Heart right ventricle (tissue), 16 donors: Measurements from ENCODE around the gene IDH3B. TPM values are rescaled to one million over a fixed set of nuclear protein-coding genes. Genes with fewer than 3 reads are reported as not detected.

Source experiments
- ATAC-seq, 8 donors: fragments of 200-7000 bp; cut with Tn5 transposase; one replicate each; pipeline ENCODE4 v1.9.1; 2020; ENCODE audit warnings: mild to moderate bottlenecking in 8 of 8, moderate library complexity in 8 of 8, moderate number of reproducible peaks in 1 of 8
- DNase-seq, 2 donors: peaks; one replicate each; pipeline ENCODE4 v3.0.0-alpha.2; 2020
- H3K27ac ChIP-seq, 10 donors: fragments of 200-600 bp; sonication (generic) in 2 of 10; one replicate each; pipeline versions ENCODE4 v1.5.0 to v1.8.0; 2020 to 2022; ENCODE audit warnings: mild to moderate bottlenecking in 3 of 10
- H3K27me3 ChIP-seq, 7 donors: fragments of 200-600 bp; one replicate each; pipeline ENCODE4 v1.8.0; 2021 to 2022; ENCODE audit warnings: mild to moderate bottlenecking in 2 of 7
- H3K36me3 ChIP-seq, 9 donors: fragments of 200-600 bp; sonication (generic) in 1 of 9; one replicate each; pipeline versions ENCODE4 v1.5.0 to v1.8.0; 2020 to 2022; ENCODE audit warnings: mild to moderate bottlenecking in 2 of 9
- H3K4me1 ChIP-seq, 9 donors: fragments of 200-600 bp; sonication (generic) in 1 of 9; one replicate each; pipeline versions ENCODE4 v1.5.0 to v1.8.0; 2020 to 2022; ENCODE audit warnings: mild to moderate bottlenecking in 4 of 9
- H3K4me3 ChIP-seq, 10 donors: fragments of 200-600 bp; sonication (generic) in 2 of 10; one replicate each; pipeline versions ENCODE4 v1.5.0 to v1.8.0; 2020 to 2022; ENCODE audit warnings: mild to moderate bottlenecking in 7 of 10, moderate library complexity in 2 of 10
- H3K9me3 ChIP-seq, 11 donors: fragments of 200-600 bp in 10 of 11; sonication (generic) in 2 of 11; one replicate each; pipeline versions ENCODE4 v1.5.0 to v1.8.0; 2013 to 2022; ENCODE audit warnings: mild to moderate bottlenecking in 2 of 11, control low read depth in 1 of 11, moderate library complexity in 1 of 11
- CTCF ChIP-seq, 9 donors: fragments of 200-600 bp; sonication (generic) in 2 of 9; IDR thresholded peaks; one replicate each; pipeline versions ENCODE4 v1.5.0 to v1.8.0; 2021 to 2022; ENCODE audit warnings: antibody characterized with exemption in 9 of 9, mild to moderate bottlenecking in 5 of 9, moderate library complexity in 1 of 9
- WGBS, 2 donors: extraction: QIAGEN DNeasy Blood & Tissue Kit; methylation state at CpG; one replicate each; pipeline ENCODE4 v1.1.7; 2013; ENCODE audit warnings: inconsistent platforms in 1 of 2; 5-methylcytosine and 5-hydroxymethylcytosine counted together
- intact Hi-C, 10 donors: fragments of 100-400 bp; cut with DNase I; formaldehyde crosslinking; loops; one replicate each; pipeline versions ENCODE4 v1.11.1 to v1.14.2; 2022
- polyA plus RNA-seq, 2 donors: library from polyadenylated mRNA; stranded (reverse); fragments of 200-250 nt; gene quantifications; one replicate each; pipeline ENCODE4 v1.2.3, GENCODE V29; 2013
- total RNA-seq, 10 donors: library from RNA; stranded (reverse); fragmentation: NEBNext Ultra II Directional in 3 of 10; extraction: Animal tissue kit (Norgen Biotek cat#: 25700) in 3 of 10; gene quantifications; one replicate each; pipeline versions ENCODE4 v1.2.1 to v1.2.4, GENCODE V29; 2021 to 2023
- donor health status: Arrhythmogenic right ventricular cardiomyopathy.
- donor health status: ischemic (EF 13 %, LVEDD 7.1; RV severe dilation, severe dysfunction).
- donor health status: healthy with polysubstance abuse.
- donor health status: DM: no; HTN: yes; CAD: no.
- donor health status: DM: no; HTN: no; CAD: no.
- donor health status: ischemic (EF 25% LVEDD 6.9; RV normal size, moderate dysfunction).
- donor health status: ischemic (EF 25% LVEDD 5.7; RV mildly dilated, moderate dysfunction).
- donor health status: healthy.
- donor health status: DM: yes; HTN: yes; CAD: no.
- donor health status: Ischemic cardiomyopathy.
- donor health status: ischemic (EF 35%, LVEDD 5.7; RV mildly dilated, moderate dysfunction).
- donor health status: nonischemic (EF 11% LVEDD 7.7; RV severe dilation, severe dysfunction).
- donor health status: DM: yes; HTN: yes; CAD: no.
- donor health status: PGD.
- donor health status: ischemic (EF 29% LVEDD 5.4; RV normal size, mild dysfunction).
- donor health status: nonischemic (EF 23%, LVEDD 6.1; RV moderate dilation, normal function).

IDH3B gene
- total and polyA plus RNA-seq, 12 donors, result 120 to 264 (median 217) TPM

- peaks cover 9 to 36% (median 30%) of the 10 kb centered on the region in 9 donors for H3K36me3 ChIP-seq
- H3K9me3 ChIP-seq, result no peaks in the 10 kb centered on the region
- peak within 1 kb of the TSS; percentile 67 to 97 (median 94) for H3K27ac ChIP-seq
- TF ChIP-seq CTCF (IDR thresholded peaks at IDR 0.05), result peak in 1 of 9 donors; percentile 4
- intact Hi-C loops, result loop anchor here in 3 of 10 donors (1.0 to 5.0 kb wide), 3 partner anchors 12 to 190 kb away; partner anchors contain the start of genes IDH3B (in 1 of the 3), PCED1A (in 1 of the 3) and VPS16 (in 1 of the 3)
- DNase-seq (peak; percentile 91 to 95), ATAC-seq (peak; percentile 96 to 99 (median 98))
- WGBS, 2 donors, result 0% methylated on average over 98 to 101 of the region's 101 CpGs
- H3K27me3 ChIP-seq, result no peaks in the 10 kb centered on the region
- H3K4me1 ChIP-seq, result peaks cover 3 to 33% (median 25%) of the 10 kb centered on the region in 9 donors
- peak within 1 kb of the TSS; percentile 69 to 98 (median 93) for H3K4me3 ChIP-seq
Measured at GRCh38 chr20:2651772-2652723, 12.0 kb downstream of the IDH3B start, which contains the start of gene NOP56. TSS of gene NOP56 (plus strand) at chr20:2652632. CDS start at chr20:2652661, 29 bp downstream.

- ATAC-seq, result no peak
- 92 to 97% methylated on average over 1 of the region's 1 CpG for WGBS, 2 donors
- no peaks in the 10 kb centered on the region for H3K9me3 ChIP-seq
- no peaks in the 10 kb centered on the region for H3K27me3 ChIP-seq
- H3K36me3 ChIP-seq, result peaks cover 0 to 9% (median 0%) of the 10 kb centered on the region in 9 donors
- H3K4me1 ChIP-seq, result peaks cover 0 to 6% (median 0%) of the 10 kb centered on the region in 9 donors
- no peak overlapping the region for H3K27ac ChIP-seq
- DNase-seq, result no peak
- intact Hi-C loops, result loop anchor here in 2 of 10 donors (10.0 kb wide), 1 partner anchor 119 kb away; no protein-coding TSS in a partner anchor
- no peak overlapping the region for H3K4me3 ChIP-seq
- no peak for TF ChIP-seq CTCF (IDR thresholded peaks at IDR 0.05)
Measured at GRCh38 chr20:2643708-2644107, 20.3 kb downstream of the IDH3B start.

- intact Hi-C loops, result loop anchor here in 2 of 10 donors (10.0 kb wide), 1 partner anchor 116 kb away; no protein-coding TSS in a partner anchor
Measured at GRCh38 chr20:2640899-2641298, 23.1 kb downstream of the IDH3B start.

More at GRCh38 chr20:2640899-2641298, 23.1 kb downstream of the IDH3B start:
- ATAC-seq (no peak), DNase-seq (no peak)
- Histone ChIP-seq H3K4me3 (no peak overlapping the region), H3K4me1 (no peaks in the 10 kb centered on the region), H3K36me3 (peaks cover 0 to 9% (median 0%) of the 10 kb centered on the region in 9 donors), H3K27ac (no peak overlapping the region), H3K9me3 (no peaks in the 10 kb centered on the region), H3K27me3 (peaks cover 0 to under 1% (median 0%) of the 10 kb centered on the region in 7 donors)
- TF ChIP-seq CTCF (IDR thresholded peaks at IDR 0.05), result no peak
- WGBS, 2 donors, result 85% methylated on average over 9 of the region's 9 CpGs
